SIG-M5 treated with dmso at 0.1 percent for 504 hours (cell line): ENCODE measurements around the gene SLC22A9.
A peak's percentile ranks its signal among the peaks of the same experiment; 100 is the strongest.
"Not testable (repeated sequence)": the region's sequence is repeated elsewhere in the genome, so short reads cannot be mapped to it uniquely, and the experiment has no call there.

ENCODE experiments used
- DNase-seq: peaks from one replicate; lab custom pipeline; 2025; ENCODE audit not compliant: unreplicated experiment; lab: John Stamatoyannopoulos, UW

Gene SLC22A9

GRCh38 chr11:63369165-63369970 lies at the start of gene SLC22A9:
Gene SLC22A9 (plus strand): TSS chr11:63369785. CDS start chr11:63370057, 272 bp downstream.
- DNase-seq, result no peak

- DNase-seq, result no peak
These were observed 47.9 kb upstream of the SLC22A9 start for GRCh38 chr11:63321723-63322122.

DNA sequence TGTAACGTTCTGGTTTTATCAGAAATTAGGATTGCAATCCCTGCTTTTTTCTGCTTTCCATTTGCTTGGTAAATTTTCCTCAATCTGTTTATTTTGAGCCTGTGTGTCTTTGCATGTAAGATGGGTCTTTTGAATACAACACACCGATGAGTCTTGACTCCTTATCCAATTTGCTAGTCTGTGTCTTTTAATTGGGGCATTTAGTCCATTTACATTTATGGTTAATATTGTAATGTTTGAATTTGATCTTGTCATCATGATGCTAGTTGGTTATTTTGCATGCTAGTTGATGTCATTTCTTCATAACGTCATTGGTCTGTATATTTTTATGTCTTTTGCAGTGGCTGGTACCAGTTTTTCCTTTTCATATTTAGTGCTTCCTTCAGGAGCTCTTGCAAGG lies 34.5 kb upstream of the SLC22A9 start:
- DNase-seq, result not testable (repeated sequence)

DNA sequence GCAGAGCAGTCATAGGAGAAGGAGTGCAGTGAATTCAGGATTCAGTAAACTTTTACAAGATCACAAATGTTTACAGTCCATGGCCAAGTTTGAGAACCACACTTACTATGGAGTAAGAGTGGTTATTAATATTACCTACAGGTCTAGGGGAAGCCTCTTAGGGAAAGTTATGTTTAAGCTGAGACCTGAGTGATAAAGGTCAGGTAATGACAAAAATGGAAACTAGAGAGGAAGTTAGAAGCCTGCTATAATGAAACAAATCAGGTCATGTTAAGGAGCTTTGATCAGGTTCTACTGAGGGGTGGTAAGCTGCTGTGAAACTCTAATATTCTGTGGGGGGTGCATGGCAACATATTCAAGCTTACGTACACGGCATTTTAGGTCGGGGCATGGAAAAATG lies 32.5 kb upstream of the SLC22A9 start:
- DNase-seq, result no peak

DNA sequence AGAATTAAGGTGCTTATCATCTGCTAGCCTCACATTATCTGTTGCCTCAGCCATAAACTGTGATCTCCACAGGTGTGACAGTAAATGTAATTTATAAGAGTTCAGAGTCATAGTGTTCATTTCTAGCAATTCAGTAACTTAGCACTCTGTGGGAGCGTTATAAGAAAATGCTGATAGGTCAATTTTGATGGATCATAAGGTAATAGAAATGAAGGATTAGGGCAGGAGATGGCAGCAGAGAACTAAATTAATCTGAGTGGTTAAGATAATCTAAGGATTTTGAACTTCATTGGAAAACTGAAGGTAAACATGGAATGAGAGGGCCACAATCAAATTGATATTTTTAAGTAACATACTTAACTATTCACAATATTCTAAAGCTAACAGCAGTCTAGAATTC lies 26.5 kb upstream of the SLC22A9 start:
- no peak for DNase-seq

- no peak for DNase-seq
These were observed 17.4 kb upstream of the SLC22A9 start for GRCh38 chr11:63352144-63352543.

- DNase-seq, result no peak
These were observed 7.3 kb upstream of the SLC22A9 start for GRCh38 chr11:63362196-63362793.

DNA sequence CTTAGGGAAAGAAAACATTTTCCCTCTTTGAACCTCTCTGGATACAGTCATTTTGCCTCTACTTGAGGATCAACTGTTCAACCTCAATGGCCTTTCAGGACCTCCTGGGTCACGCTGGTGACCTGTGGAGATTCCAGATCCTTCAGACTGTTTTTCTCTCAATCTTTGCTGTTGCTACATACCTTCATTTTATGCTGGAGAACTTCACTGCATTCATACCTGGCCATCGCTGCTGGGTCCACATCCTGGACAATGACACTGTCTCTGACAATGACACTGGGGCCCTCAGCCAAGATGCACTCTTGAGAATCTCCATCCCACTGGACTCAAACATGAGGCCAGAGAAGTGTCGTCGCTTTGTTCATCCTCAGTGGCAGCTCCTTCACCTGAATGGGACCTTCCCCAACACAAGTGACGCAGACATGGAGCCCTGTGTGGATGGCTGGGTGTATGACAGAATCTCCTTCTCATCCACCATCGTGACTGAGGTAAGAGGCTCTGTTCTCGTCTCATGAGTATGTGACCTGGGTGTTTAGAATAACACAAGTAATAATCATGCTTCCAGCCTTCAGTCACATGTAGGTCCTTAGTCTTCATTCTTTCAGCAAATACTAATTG lies 495 bp downstream of the SLC22A9 start:
- DNase-seq, result no peak

DNA sequence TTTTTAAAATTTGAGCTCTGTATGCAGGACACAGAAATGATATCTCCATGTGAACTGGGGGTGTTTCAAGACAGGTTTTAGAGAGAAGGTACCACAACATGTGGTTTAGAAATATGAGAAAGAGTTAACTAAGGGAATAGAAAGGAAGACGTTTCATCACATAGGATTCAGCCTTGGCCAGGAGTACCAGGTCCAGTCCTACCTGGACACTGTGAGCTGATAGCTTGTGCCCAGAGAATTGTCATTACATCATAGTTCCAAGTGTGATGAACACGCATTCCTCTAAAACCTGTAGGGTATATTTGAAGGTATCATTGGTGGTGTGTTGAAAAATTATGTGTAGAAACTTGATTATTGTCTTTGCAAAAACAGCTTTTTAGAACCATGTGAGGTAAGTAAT lies 1.8 kb downstream of the SLC22A9 start:
- DNase-seq, result no peak

- DNase-seq, result peak; percentile 54
These were observed 5.8 kb downstream of the SLC22A9 start for GRCh38 chr11:63375434-63375833.

GRCh38 chr11:63380130-63380529 lies 10.5 kb downstream of the SLC22A9 start:
- DNase-seq, result no peak

DNA sequence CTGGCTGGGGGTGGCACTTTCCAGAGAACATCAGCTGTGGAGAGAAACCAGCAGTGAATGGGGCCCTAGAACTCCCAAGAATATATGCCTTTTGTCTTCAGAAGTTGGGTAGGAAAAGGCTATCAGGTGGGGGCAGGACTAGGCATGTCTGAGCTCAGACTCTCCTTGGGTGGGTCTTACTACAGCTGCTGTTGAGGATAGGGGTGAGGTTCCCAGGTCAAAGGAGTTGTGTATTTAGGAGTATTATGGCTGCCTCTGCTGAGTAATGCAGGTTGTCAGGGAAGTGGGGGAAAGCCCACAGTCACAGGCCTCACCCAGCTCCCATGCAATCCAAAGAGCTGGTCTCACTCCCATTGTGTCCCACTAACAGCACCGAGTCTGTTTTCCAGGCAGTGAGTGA lies 26.1 kb downstream of the SLC22A9 start:
- DNase-seq, result no peak

DNA sequence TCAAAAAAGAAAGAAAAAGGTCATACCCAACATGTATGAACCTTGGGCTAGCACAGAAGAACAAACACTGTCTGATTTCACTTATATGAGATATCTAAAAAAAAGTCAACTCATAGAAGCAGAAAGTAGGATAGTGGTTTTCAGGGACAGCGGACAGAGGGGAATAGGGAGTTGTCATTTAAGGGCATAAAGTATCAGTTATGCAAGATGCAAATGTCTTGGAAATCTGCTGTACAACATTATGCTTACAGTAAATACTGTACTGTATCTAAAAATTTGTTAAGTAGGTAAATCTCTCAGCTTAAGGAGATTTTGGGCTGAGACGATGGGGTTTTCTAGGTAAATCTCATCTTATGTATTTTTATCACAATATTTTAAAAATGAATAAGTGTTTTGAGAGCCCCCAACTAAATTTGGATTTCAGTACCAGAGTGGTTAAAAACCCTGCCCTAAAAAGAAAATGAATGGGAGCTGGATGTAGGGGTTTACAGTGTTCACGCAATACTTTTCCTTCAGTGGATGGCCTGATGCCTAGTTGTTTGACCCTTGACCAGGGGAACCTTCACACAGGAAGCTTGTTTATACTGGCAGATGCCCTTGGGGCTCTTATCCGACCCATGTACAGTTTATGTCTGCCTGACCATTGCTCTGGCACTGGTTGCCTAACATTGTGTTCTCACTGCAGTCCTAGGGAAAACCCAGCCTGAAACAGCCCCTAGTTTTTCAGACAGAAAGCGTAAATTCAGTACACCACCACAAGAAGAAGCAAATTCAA lies 34.8 kb downstream of the SLC22A9 start:
- no peak for DNase-seq

DNA sequence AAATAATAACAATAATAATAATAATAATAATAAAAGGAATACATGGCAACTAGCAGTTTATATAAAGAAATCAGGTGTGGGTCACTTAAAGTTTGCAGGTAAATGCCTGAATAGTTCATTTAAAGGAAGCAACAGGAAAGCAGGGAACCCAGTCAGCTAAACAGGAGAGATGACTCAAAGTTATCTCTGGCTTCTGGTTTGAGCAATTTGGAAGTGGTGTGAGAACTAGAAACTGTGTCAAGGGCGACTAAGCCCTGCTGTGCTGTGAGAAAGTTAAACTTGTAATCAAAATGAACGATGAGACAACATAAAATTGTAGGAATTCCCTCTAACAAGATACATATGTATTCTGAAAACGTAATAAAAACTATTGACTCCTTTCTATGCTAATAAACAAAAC lies 35.5 kb downstream of the SLC22A9 start:
- no peak for DNase-seq

DNA sequence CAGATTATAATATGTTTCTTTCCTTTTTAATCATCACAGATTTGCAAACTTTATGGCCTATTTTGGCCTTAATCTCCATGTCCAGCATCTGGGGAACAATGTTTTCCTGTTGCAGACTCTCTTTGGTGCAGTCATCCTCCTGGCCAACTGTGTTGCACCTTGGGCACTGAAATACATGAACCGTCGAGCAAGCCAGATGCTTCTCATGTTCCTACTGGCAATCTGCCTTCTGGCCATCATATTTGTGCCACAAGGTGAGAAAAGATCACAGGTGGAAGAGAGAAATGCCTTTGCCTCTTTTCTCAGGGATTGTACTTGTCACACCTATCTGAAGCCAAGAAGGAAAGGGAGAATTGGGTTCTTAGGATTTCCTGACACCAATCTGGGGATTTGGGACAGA lies 36.9 kb downstream of the SLC22A9 start:
- no peak for DNase-seq

GRCh38 chr11:63417174-63417852 lies 47.7 kb downstream of the SLC22A9 start:
- no peak for DNase-seq

- DNase-seq, result no peak
These were observed 58.5 kb downstream of the SLC22A9 start for GRCh38 chr11:63427971-63428508.

DNA sequence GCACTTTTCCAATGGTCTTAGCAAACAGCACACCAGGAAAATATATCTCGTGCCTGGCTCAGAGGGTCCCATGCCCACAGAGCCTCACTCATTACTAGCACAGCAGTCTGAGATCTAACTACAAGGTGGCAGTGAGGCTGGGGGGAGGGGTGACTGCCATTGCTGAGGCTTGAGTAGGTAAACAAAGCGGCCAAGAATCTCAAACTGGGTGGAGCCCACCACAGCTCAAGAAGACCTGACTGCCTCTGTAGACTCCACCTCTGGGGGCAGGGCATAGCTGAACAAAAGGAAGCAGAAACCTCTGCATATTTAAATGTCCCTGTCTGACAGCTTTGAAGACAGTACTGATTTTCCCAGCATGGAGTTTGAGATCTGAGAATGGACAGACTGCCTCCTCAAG lies 61.1 kb downstream of the SLC22A9 start:
- DNase-seq, result not testable (repeated sequence)

- not testable (repeated sequence) for DNase-seq
These were observed 65.8 kb downstream of the SLC22A9 start for GRCh38 chr11:63435351-63435750.

DNA sequence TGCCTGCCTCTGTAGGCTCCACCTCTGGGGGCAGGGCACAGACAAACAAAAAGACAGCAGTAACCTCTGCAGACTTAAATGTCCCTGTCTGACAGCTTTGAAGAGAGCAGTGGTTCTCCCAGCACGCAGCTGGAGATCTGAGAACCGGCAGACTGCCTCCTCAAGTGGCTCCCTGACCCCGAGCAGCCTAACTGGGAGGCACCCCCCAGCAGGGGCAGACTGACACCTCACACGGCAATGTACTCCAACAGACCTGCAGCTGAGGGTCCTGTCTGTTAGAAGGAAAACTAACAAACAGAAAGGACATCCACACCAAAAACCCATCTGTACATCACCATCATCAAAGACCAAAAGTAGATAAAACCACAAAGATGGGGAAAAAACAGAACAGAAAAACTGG lies 66.2 kb downstream of the SLC22A9 start:
- not testable (repeated sequence) for DNase-seq

- no peak for DNase-seq
These were observed 74.1 kb downstream of the SLC22A9 start for GRCh38 chr11:63443714-63444113.
